ENCODE results near the gene TRPV6.

DNA sequence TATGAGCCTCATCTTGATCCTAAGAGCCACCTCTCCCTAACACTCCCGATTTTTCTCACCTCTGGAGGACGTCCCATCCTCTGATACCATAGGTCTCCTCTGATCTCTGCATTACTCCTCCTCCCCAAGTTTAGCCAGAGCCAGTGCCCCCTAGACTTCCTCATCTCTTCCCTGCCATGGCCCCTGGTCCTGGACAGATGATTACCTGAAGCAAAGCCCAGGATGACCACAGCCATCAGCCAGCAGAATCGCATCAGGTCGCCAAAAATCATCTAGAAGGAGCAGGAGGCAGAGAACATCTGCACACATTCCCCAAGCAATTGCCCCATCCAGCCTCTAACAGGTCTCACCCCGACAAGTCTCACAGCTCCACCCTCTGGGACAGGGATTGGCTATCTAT lies 11.7 kb downstream of the TRPV6 start:
- TF ChIP-seq EZH2 (IDR thresholded peaks at IDR 0.05; ENCODE audit: borderline replicate concordance) (no peak), CTCF (IDR thresholded peaks at IDR 0.05; ENCODE audit: poor library complexity) (no peak)
